SK-N-SH treated with all-trans-retinoic acid at 6 μM for 48 hours (cell line): ENCODE data around the gene KCNMA1.

ENCODE experiments used
- ATAC-seq: fragments of 200-7000 bp; cut with Tn5 transposase; 3 replicates; pipeline ENCODE4 v1.9.1; 2020; ENCODE audit warnings: mild to moderate bottlenecking, moderate library complexity
- ARNTL ChIP-seq: fragments of 450-650 bp; formaldehyde crosslinking; IDR thresholded peaks from 2 replicates; pipeline ENCODE4 v1.5.0; 2020; ENCODE audit warnings: low read depth, mild to moderate bottlenecking, moderate library complexity, borderline replicate concordance
- BACH2 ChIP-seq: fragments of 250-450 bp; sonication (Bioruptor Pico); IDR thresholded peaks from 2 replicates; pipeline ENCODE4 v1.9.0; 2021; ENCODE audit warnings: mild to moderate bottlenecking, borderline replicate concordance
- CSDC2 ChIP-seq: fragments of 250-450 bp; sonication (Bioruptor Pico); IDR thresholded peaks from 2 replicates; pipeline ENCODE4 v1.5.0; 2020; ENCODE audit warnings: mild to moderate bottlenecking, moderate library complexity
- GLIS3 ChIP-seq: fragments of 250-450 bp; sonication (Bioruptor Pico); IDR thresholded peaks from 2 replicates; pipeline ENCODE4 v1.5.0; 2020; ENCODE audit warnings: mild to moderate bottlenecking, moderate library complexity
- ISL1 ChIP-seq: fragments of 250-450 bp; sonication (Bioruptor Pico); IDR thresholded peaks from 2 replicates; pipeline ENCODE4 v2.1.2; 2022; ENCODE audit warnings: mild to moderate bottlenecking, moderate library complexity
- PPARA ChIP-seq: fragments of 250-450 bp; sonication (Bioruptor Pico); IDR thresholded peaks from 2 replicates; pipeline ENCODE4 v1.5.0; 2020; ENCODE audit warnings: mild to moderate bottlenecking, borderline replicate concordance
- RARB ChIP-seq: fragments of 250-450 bp; sonication (Bioruptor Pico); IDR thresholded peaks from 2 replicates; pipeline ENCODE4 v1.8.0; 2021; ENCODE audit warnings: mild to moderate bottlenecking, moderate library complexity
- SNAI2 ChIP-seq: fragments of 250-450 bp; sonication (Bioruptor Pico); IDR thresholded peaks from 2 replicates; pipeline ENCODE4 v1.5.0; 2020; ENCODE audit warnings: mild to moderate bottlenecking, moderate library complexity
- TCF4 ChIP-seq: fragments of 250-450 bp; sonication (Bioruptor Pico); IDR thresholded peaks from 2 replicates; pipeline ENCODE4 v1.8.0; 2021; ENCODE audit warnings: mild to moderate bottlenecking, moderate library complexity, borderline replicate concordance
- TOX ChIP-seq: fragments of 250-450 bp; sonication (Bioruptor Pico); IDR thresholded peaks from 2 replicates; pipeline ENCODE4 v1.8.0; 2021; ENCODE audit warnings: mild to moderate bottlenecking, moderate library complexity, borderline replicate concordance
- ZC3H10 ChIP-seq: fragments of 250-450 bp; sonication (Bioruptor Pico); IDR thresholded peaks from 2 replicates; pipeline ENCODE4 v1.5.1; 2021; ENCODE audit warnings: mild to moderate bottlenecking, moderate library complexity
- ZFP3 ChIP-seq: fragments of 250-450 bp; sonication (Bioruptor Pico); IDR thresholded peaks from 2 replicates; pipeline ENCODE4 v1.5.0; 2020; ENCODE audit warnings: mild to moderate bottlenecking, moderate library complexity
- ZNF565 ChIP-seq: fragments of 450-650 bp; formaldehyde crosslinking; conservative IDR thresholded peaks from 2 replicates; pipeline ENCODE4 v1.5.0; 2020; ENCODE audit warnings: low read depth, mild to moderate bottlenecking, moderate library complexity
- ZNF8 ChIP-seq: fragments of 450-650 bp; formaldehyde crosslinking; IDR thresholded peaks from 2 replicates; pipeline ENCODE4 v1.5.0; 2020; ENCODE audit warnings: mild to moderate bottlenecking, moderate library complexity
- TF ChIP-seq, protein P1 (sequence below): fragments of 250-450 bp; sonication (Bioruptor Pico); IDR thresholded peaks from 2 replicates; pipeline ENCODE4 v1.5.1; 2021; ENCODE audit warnings: mild to moderate bottlenecking, moderate library complexity
- TF ChIP-seq, protein P2 (sequence below): fragments of 250-450 bp; sonication (Bioruptor Pico); IDR thresholded peaks from 2 replicates; pipeline ENCODE4 v1.5.1; 2020; ENCODE audit warnings: low read depth, mild to moderate bottlenecking, moderate library complexity
- TF ChIP-seq, protein P3 (sequence below): fragments of 250-450 bp; sonication (Bioruptor Pico); IDR thresholded peaks from 2 replicates; pipeline ENCODE4 v1.8.0; 2020; ENCODE audit warnings: mild to moderate bottlenecking, moderate library complexity, borderline replicate concordance
- TF ChIP-seq, protein P4 (sequence below): fragments of 250-450 bp; sonication (Bioruptor Pico); IDR thresholded peaks from 2 replicates; pipeline ENCODE4 v1.8.0; 2021; ENCODE audit warnings: low read depth, mild to moderate bottlenecking, moderate library complexity, borderline replicate concordance

KCNMA1 gene

DNA sequence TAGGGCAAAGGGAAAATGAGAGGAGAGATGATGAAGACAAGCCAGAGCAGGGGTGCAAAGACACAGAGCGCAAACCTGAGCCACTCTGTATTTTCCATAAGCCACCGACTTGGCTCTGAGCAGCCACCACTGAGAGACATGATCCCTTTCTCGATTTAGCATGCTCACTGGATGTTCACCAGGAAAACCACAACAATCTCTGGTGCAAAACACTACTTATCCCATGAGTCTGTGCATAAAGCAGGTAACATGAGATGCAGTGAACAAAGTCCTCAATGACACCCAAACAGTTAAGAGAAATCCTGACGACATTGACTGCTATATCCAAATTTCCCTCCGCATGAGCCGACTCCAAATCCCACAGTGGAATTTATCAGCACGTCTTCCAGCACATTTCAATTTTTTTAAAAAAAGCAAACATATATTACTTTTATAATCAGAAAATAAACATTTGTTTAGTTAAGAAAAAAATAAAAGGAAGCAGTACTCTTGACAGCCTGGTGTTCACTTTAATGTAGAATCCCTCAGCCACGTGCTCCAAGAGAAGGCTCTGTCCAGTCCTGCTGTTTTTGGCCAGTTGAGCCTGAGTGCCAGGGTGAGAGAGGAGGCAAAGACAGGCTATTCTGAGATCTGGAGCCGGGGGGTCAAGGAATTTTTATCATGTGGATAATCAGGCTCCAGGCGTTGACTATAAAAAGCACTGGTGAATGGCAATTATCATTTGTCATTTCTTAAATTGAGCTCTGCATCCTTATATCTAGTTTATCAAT, 238.4 kb downstream of the KCNMA1 start:
- no peak for ATAC-seq
- TF ChIP-seq, protein P1, sequence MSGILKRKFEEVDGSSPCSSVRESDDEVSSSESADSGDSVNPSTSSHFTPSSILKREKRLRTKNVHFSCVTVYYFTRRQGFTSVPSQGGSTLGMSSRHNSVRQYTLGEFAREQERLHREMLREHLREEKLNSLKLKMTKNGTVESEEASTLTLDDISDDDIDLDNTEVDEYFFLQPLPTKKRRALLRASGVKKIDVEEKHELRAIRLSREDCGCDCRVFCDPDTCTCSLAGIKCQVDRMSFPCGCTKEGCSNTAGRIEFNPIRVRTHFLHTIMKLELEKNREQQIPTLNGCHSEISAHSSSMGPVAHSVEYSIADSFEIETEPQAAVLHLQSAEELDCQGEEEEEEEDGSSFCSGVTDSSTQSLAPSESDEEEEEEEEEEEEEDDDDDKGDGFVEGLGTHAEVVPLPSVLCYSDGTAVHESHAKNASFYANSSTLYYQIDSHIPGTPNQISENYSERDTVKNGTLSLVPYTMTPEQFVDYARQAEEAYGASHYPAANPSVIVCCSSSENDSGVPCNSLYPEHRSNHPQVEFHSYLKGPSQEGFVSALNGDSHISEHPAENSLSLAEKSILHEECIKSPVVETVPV (CRISPR knock-in tag): no peak
- TF ChIP-seq ZFP3 (CRISPR knock-in tag) (no peak), SNAI2 (CRISPR knock-in tag) (no peak)

DNA sequence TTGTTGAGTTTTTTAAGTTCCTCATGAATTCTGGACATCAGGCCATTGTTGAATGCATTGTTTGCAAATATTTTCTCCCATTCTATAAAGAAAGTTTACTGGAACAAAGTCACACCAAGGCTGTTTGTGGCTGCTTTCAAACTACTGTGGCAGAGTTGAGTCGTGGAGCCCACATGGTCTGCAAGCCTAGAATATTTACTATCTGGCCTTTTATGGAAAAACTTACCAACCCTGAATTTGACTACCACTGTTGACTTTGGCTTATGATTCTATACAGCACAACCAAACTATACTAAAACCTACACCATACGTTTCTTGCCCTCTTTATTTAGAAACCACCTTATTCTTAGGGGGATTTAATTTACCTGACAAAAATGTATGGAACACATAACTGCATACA, 239.1 kb downstream of the KCNMA1 start:
- ATAC-seq: no peak
- no peak for TF ChIP-seq RARB
- TF ChIP-seq GLIS3 (CRISPR knock-in tag): no peak
- no peak for TF ChIP-seq TOX (CRISPR knock-in tag)
- TF ChIP-seq ZNF565 (CRISPR knock-in tag): no peak
- no peak for TF ChIP-seq CSDC2 (CRISPR knock-in tag)

DNA sequence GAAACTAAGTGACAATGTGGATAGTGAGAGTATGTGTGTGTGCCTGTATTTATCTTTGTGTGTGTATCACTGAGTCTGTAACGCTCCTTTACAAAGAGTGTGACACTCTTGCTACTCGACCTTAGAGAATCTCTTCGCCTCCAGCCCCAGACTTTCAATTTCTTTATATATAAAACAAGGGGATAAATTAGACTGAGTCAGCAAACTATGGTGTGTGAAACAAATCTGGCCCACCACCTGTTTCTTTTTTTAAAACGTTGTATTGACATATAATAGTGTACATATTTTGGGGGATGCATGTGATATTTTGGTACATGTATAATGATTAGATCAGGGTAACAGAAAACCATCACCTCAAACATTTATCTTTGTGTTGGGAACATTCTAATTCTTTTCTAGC, 240.5 kb downstream of the KCNMA1 start:
- ATAC-seq: no peak

DNA sequence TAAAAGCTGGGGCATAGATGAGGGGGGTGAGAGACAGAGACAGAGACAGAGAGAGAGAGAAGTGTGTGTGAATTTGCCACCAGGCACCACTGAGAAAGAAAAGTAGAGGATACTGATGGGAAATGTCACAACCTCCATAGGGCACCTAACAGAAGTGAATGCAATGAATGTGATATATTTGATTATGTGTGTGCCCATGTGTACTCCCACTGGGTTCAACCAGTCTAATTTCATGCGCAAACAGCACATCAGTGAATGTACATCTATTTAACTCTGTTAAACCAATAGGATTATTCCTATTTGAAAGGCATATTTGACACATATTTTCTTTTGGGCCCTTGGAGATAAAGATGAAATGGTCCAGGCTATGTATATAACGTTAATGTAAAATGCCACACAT, 241.3 kb downstream of the KCNMA1 start:
- no peak for ATAC-seq
- TF ChIP-seq, protein P1 (CRISPR knock-in tag): no peak
- TF ChIP-seq PPARA (no peak), TOX (CRISPR knock-in tag) (no peak), ARNTL (CRISPR knock-in tag) (no peak), ZFP3 (CRISPR knock-in tag) (no peak), ZC3H10 (no peak), ZNF8 (CRISPR knock-in tag) (no peak), RARB (no peak), TCF4 (CRISPR knock-in tag) (no peak), BACH2 (CRISPR knock-in tag) (no peak)
- TF ChIP-seq, protein P2, sequence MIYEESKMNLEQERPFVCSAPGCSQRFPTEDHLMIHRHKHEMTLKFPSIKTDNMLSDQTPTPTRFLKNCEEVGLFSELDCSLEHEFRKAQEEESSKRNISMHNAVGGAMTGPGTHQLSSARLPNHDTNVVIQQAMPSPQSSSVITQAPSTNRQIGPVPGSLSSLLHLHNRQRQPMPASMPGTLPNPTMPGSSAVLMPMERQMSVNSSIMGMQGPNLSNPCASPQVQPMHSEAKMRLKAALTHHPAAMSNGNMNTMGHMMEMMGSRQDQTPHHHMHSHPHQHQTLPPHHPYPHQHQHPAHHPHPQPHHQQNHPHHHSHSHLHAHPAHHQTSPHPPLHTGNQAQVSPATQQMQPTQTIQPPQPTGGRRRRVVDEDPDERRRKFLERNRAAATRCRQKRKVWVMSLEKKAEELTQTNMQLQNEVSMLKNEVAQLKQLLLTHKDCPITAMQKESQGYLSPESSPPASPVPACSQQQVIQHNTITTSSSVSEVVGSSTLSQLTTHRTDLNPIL (CRISPR knock-in tag): no peak
- TF ChIP-seq, protein P3, sequence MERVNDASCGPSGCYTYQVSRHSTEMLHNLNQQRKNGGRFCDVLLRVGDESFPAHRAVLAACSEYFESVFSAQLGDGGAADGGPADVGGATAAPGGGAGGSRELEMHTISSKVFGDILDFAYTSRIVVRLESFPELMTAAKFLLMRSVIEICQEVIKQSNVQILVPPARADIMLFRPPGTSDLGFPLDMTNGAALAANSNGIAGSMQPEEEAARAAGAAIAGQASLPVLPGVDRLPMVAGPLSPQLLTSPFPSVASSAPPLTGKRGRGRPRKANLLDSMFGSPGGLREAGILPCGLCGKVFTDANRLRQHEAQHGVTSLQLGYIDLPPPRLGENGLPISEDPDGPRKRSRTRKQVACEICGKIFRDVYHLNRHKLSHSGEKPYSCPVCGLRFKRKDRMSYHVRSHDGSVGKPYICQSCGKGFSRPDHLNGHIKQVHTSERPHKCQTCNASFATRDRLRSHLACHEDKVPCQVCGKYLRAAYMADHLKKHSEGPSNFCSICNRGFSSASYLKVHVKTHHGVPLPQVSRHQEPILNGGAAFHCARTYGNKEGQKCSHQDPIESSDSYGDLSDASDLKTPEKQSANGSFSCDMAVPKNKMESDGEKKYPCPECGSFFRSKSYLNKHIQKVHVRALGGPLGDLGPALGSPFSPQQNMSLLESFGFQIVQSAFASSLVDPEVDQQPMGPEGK (CRISPR knock-in tag): no peak

More for the DNA sequence above, 240.5 kb downstream of the KCNMA1 start:
- TF ChIP-seq ZNF8 (CRISPR knock-in tag) (no peak), PPARA (no peak), ZFP3 (CRISPR knock-in tag) (no peak), ARNTL (CRISPR knock-in tag) (no peak), GLIS3 (CRISPR knock-in tag) (no peak), ISL1 (CRISPR knock-in tag) (no peak), CSDC2 (CRISPR knock-in tag) (no peak)
- TF ChIP-seq, protein P1 (CRISPR knock-in tag): no peak
- TF ChIP-seq, protein P4, sequence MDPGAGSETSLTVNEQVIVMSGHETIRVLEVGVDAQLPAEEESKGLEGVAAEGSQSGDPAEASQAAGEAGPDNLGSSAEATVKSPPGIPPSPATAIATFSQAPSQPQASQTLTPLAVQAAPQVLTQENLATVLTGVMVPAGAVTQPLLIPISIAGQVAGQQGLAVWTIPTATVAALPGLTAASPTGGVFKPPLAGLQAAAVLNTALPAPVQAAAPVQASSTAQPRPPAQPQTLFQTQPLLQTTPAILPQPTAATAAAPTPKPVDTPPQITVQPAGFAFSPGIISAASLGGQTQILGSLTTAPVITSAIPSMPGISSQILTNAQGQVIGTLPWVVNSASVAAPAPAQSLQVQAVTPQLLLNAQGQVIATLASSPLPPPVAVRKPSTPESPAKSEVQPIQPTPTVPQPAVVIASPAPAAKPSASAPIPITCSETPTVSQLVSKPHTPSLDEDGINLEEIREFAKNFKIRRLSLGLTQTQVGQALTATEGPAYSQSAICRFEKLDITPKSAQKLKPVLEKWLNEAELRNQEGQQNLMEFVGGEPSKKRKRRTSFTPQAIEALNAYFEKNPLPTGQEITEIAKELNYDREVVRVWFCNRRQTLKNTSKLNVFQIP (CRISPR knock-in tag): no peak
- TF ChIP-seq, protein P3 (CRISPR knock-in tag): no peak
- TF ChIP-seq, all 23 proteins: peak for 0
